GM12892 (cell line): ENCODE measurements around the gene EMID1.

Source experiments
- POLR2A ChIP-seq: IDR thresholded peaks from 2 replicates; pipeline ENCODE4 v1.6.1; 2011; ENCODE audit warnings: low read depth, low read length, control low read depth
- POLR2AphosphoS5 ChIP-seq: IDR thresholded peaks from 2 replicates; pipeline ENCODE4 v1.6.1; 2011; ENCODE audit warnings: low read depth, low read length, control low read depth

GRCh38 chr22:29197096-29197495 is 8.6 kb upstream of the EMID1 start:
- TF ChIP-seq POLR2A, result no peak
- no peak for TF ChIP-seq POLR2AphosphoS5
